Measurements from ENCODE around the gene COL24A1. TPM values are rescaled to one million over a fixed set of nuclear protein-coding genes. Genes with fewer than 3 reads are reported as not detected.

The COL24A1 gene
- total and polyA plus RNA-seq, 2 of the 8 experiments (the other 6 are each of a cell fraction or from before 2014, with no cell fraction given) = 0.23 to 1.1 TPM

DNA sequence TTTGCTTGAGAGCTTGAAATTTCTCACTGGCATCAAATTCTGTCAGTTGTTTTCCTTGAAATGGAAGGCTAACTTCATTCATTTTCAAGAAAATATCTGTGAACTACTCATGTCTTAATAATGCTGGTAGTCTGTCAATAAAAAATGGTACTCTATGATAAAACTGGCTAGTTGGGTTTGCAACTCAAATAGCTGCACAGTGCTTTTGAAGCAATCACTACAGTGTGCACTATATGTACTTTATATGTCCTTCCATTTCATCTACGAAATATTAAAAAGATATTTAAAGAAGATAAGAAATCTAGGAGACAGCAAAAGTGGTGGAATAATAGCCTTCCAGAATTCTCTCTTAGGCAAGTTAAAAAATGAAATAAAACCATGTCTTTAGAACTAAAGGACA is 408.5 kb downstream of the COL24A1 start:
- Histone ChIP-seq H2BK15ac (ENCODE audit: low read length) (no peak overlapping the region), H2AFZ (ENCODE audit: low read length) (no peak overlapping the region), H2BK120ac (replicated peaks; ENCODE audit: low read depth, low read length) (no peak overlapping the region), H3K27ac (ENCODE audit: low read depth, low read length) (no peak overlapping the region), H2BK12ac (ENCODE audit: low read depth, low read length) (no peak overlapping the region), H4K8ac (ENCODE audit: extremely low read depth, insufficient read depth, low read length) (no peak overlapping the region), H3K79me1 (ENCODE audit: low read depth, low read length) (no peaks in the 10 kb centered on the region), H2BK20ac (ENCODE audit: low read length) (no peak overlapping the region), H3K36me3 (ENCODE audit: control insufficient read depth in 2 of 4, insufficient read depth in 4 of 4, low read length in 3 of 4) (no peaks in the 10 kb centered on the region), H3K18ac (ENCODE audit: extremely low read depth, low read length) (no peak overlapping the region), H2BK5ac (ENCODE audit: low read depth, low read length) (no peak overlapping the region), H3K23me2 (ENCODE audit: low read depth, low read length) (no peaks in the 10 kb centered on the region), H3K56ac (replicated peaks; ENCODE audit: insufficient read length, low read depth, low read length) (no peak overlapping the region), H3K4ac (replicated peaks; ENCODE audit: insufficient read length, low read depth, low read length) (no peak overlapping the region), H3K4me3 (ENCODE audit: extremely low read depth in 1 of 4, insufficient read depth in 2 of 4, low read depth in 3 of 4, low read length in 4 of 4) (no peak overlapping the region), H3K9me3 (ENCODE audit: insufficient read depth in 2 of 2, low read depth in 1 of 2, low read length in 1 of 2) (no peaks in the 10 kb centered on the region), H4K5ac (ENCODE audit: insufficient read length, low read depth, low read length) (no peak overlapping the region), H3K27me3 (replicated peaks in 1 of 4; ENCODE audit: control insufficient read depth in 3 of 4, extremely low read depth in 1 of 4, insufficient read depth in 3 of 4, low read length in 3 of 4) (no peaks in the 10 kb centered on the region), H4K20me1 (replicated peaks in 1 of 2; ENCODE audit: control insufficient read depth in 1 of 2, insufficient read depth in 2 of 2, low read length in 2 of 2) (no peaks in the 10 kb centered on the region), H3K23ac (ENCODE audit: insufficient read length) (no peak overlapping the region), H3K4me2 (ENCODE audit: insufficient read depth in 1 of 2, low read depth in 2 of 2, low read length in 2 of 2) (no peak overlapping the region), H3K4me1 (replicated peaks in 1 of 4; ENCODE audit: control insufficient read depth in 3 of 4, insufficient read depth in 4 of 4, low read length in 3 of 4) (no peaks in the 10 kb centered on the region), H4K91ac (replicated peaks; ENCODE audit: insufficient read length, low read length) (no peak overlapping the region), H3K79me2 (ENCODE audit: control insufficient read depth in 1 of 2, insufficient read depth in 2 of 2, low read length in 2 of 2) (no peaks in the 10 kb centered on the region), H3K14ac (ENCODE audit: insufficient read length) (no peak overlapping the region), H3K9ac (replicated peaks in 1 of 4; ENCODE audit: extremely low read depth in 1 of 4, low read depth in 3 of 4, low read length in 3 of 4) (no peak overlapping the region), H2AK5ac (ENCODE audit: low read depth, low read length) (no peak overlapping the region)
- no peak for FAIRE-seq
- ChIA-PET POLR2A (ENCODE audit: partially characterized antibody) (no interaction called here), CTCF (ENCODE audit: partially characterized antibody) (interaction anchor here (0.6 kb wide), 1 partner anchor 9 kb away, joined by 3 read pairs; no protein-coding TSS in a partner anchor)
- no peak for DNase-seq (ENCODE audit: low read depth in 1 of 2, low spot score in 2 of 2)
- 53% methylated on average over 1 of the region's 1 CpG; no CpG with 5 or more reads in 1 of the 2 experiments for WGBS, 2 experiments (ENCODE audit: extremely low coverage in 1 of 2, insufficient coverage in 1 of 2, insufficient read length in 1 of 2, insufficient replicate concordance in 2 of 2, low coverage in 1 of 2, low lambda C conversion rate in 2 of 2, missing lambda C conversion rate in 1 of 2)
- no peak for TF ChIP-seq SP1 (IDR thresholded peaks at IDR 0.05; ENCODE audit: low read depth, low read length)
- TF ChIP-seq CHD1 (IDR thresholded peaks at IDR 0.05; ENCODE audit: low read depth, low read length) = no peak
- TF ChIP-seq TCF12 (IDR thresholded peaks at IDR 0.05; ENCODE audit: low read depth, low read length) = no peak
- TF ChIP-seq EGR1 (IDR thresholded peaks at IDR 0.05; ENCODE audit: borderline replicate concordance, low read depth, low read length) = no peak
- no peak for TF ChIP-seq SAP30 (IDR thresholded peaks at IDR 0.05; ENCODE audit: insufficient read depth, insufficient replicate concordance, low read length)

Measured in H1 (cell line).